ENCODE results near the gene HOXD11. TPM values are rescaled to one million over a fixed set of nuclear protein-coding genes. Genes with fewer than 3 reads are reported as not detected.

The HOXD11 gene
- total and polyA plus RNA-seq, 9 of the 15 experiments (the other 6 are each of a cell fraction or from before 2014, with no cell fraction given) = not detected

GRCh38 chr2:176088937-176089842 is 17.9 kb upstream of the HOXD11 start:
- Histone ChIP-seq H3K27ac (ENCODE audit: extremely low read depth, low read depth, low read length) (no peak overlapping the region), H3K4me1 (replicated peaks in 1 of 2; ENCODE audit: control insufficient read depth in 2 of 2, insufficient read depth in 2 of 2, low read length in 2 of 2) (peaks cover 0 to 27% of the 10 kb centered on the region in 2 experiments; a peak in 2 of 5 replicates), H3K4me3 (no peak overlapping the region), H2AFZ (ENCODE audit: low read depth, low read length) (no peak overlapping the region), H4K20me1 (replicated peaks; ENCODE audit: control insufficient read depth, insufficient read depth, low read length) (peaks cover 9% of the 10 kb centered on the region; the same call in 1 of the 2 replicates), H3K36me3 (ENCODE audit: control insufficient read depth, insufficient read depth, low read length) (no peaks in the 10 kb centered on the region), H3K79me2 (ENCODE audit: control insufficient read depth, insufficient read depth, low read length) (no peaks in the 10 kb centered on the region), H3K9ac (ENCODE audit: insufficient read depth in 1 of 2, low read depth in 2 of 2, low read length in 2 of 2) (no peak overlapping the region), H3K4me2 (ENCODE audit: insufficient read depth, low read length) (no peak overlapping the region), H3K9me3 (replicated peaks; ENCODE audit: control insufficient read depth, insufficient read depth, low read depth, low read length) (no peaks in the 10 kb centered on the region; the same call in 1 of the 2 replicates), H3K9me1 (ENCODE audit: control insufficient read depth, insufficient read depth, low read length) (no peaks in the 10 kb centered on the region), H3K27me3 (ENCODE audit: control insufficient read depth in 2 of 2, insufficient read depth in 2 of 2, low read length in 2 of 2) (peaks cover 70 to 84% of the 10 kb centered on the region in 2 experiments)
- CTCF ChIA-PET (ENCODE audit: low intra/inter-chr PET ratio) = interaction anchor here (1.2 to 1.5 kb wide), 2 partner anchors 399 to 722 kb away, joined by 5 to 8 read pairs; no protein-coding TSS in a partner anchor
- BruUV-seq (replicated peaks) = no TSS peak
- TF ChIP-seq NELFE (IDR thresholded peaks at IDR 0.05; ENCODE audit: insufficient read depth, insufficient read length) (no peak), ZNF696 (CRISPR knock-in tag; conservative IDR thresholded peaks at IDR 0.05) (no peak), ELF4 (CRISPR knock-in tag; IDR thresholded peaks at IDR 0.05) (no peak), FOXA3 (CRISPR knock-in tag; conservative IDR thresholded peaks at IDR 0.05 in 1 of 2, IDR thresholded peaks at IDR 0.05 in 1 of 2) (no peak), CGGBP1 (CRISPR knock-in tag; IDR thresholded peaks at IDR 0.05) (no peak), CHD7 (IDR thresholded peaks at IDR 0.05; ENCODE audit: low read depth, low read length) (no peak), FOXJ2 (tag; IDR thresholded peaks at IDR 0.05) (no peak), SLC30A9 (CRISPR knock-in tag; IDR thresholded peaks at IDR 0.05) (no peak), SP1 (CRISPR knock-in tag; IDR thresholded peaks at IDR 0.05) (no peak)
- in situ Hi-C loops (cut with MboI) = loop anchor here (10.0 to 25.0 kb wide), 2 partner anchors 664 to 1052 kb away; no protein-coding TSS in a partner anchor
- intact Hi-C loops (cut with micrococcal nuclease) = no loop called here
- FAIRE-seq (no peak), DNase-seq (ENCODE audit: extremely low read depth in 1 of 4, low spot score in 3 of 4) (no peak), ATAC-seq (no peak)
- POLR2A ChIA-PET = interaction anchor here (0.6 kb wide), 1 partner anchor 163 kb away, joined by 3 read pairs; no protein-coding TSS in a partner anchor
- whole genome bisulfite sequencing (ENCODE audit: insufficient coverage, low coverage, missing lambda C conversion rate) = 0% methylated on average over 6 of the region's 6 CpGs

All from K562 (cell line).